ENCODE measurements around the gene ELMOD3.
"Not testable (repeated sequence)": the region's sequence is repeated elsewhere in the genome, so short reads cannot be mapped to it uniquely, and the experiment has no call there.

The ELMOD3 gene

DNA sequence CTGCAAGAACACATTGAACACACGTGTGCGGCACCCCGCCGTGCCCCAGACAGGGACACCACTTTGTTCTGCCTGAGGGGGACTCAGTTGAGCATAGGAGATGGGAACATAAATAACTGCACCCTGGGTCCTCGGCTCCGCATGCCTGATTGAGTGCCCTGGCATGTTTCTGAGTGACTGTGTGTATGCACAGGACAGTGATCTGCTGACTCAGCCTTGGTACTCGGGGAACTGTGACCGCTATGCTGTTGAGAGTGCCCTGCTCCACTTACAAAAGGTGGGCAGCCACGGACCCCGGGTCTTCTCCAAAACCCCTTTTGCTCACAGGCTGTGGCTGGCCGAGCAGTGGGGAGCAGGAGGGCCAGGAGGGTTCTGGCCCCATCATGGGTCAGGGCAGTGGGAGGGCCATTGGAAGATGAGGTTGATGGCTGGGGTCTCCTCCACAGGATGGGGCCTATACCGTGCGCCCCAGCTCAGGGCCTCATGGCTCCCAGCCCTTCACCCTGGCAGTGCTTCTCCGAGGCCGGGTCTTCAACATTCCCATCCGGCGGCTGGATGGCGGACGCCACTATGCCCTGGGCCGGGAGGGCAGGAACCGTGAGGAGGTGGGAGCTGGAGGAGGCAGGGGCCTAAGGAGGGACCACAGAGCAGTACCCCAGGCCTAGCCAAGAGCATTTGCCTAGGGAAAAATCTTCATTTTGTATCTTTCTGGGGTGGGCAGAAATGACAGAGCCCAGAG is 80.8 kb downstream of the ELMOD3 start:
- Histone ChIP-seq H3K27me3 (ENCODE audit: control insufficient read depth, insufficient read depth, low read length) (no peaks in the 10 kb centered on the region), H3K4me3 (ENCODE audit: low read length) (no peak overlapping the region), H3K27ac (ENCODE audit: low read length) (no peak overlapping the region), H3K9me3 (ENCODE audit: control insufficient read depth, low read depth, low read length) (no peaks in the 10 kb centered on the region), H3K4me1 (ENCODE audit: control insufficient read depth, low read depth, low read length) (peaks cover 42% of the 10 kb centered on the region), H3K36me3 (ENCODE audit: control insufficient read depth, low read depth, low read length) (no peaks in the 10 kb centered on the region), H3K9ac (ENCODE audit: low read length) (no peak overlapping the region)

DNA sequence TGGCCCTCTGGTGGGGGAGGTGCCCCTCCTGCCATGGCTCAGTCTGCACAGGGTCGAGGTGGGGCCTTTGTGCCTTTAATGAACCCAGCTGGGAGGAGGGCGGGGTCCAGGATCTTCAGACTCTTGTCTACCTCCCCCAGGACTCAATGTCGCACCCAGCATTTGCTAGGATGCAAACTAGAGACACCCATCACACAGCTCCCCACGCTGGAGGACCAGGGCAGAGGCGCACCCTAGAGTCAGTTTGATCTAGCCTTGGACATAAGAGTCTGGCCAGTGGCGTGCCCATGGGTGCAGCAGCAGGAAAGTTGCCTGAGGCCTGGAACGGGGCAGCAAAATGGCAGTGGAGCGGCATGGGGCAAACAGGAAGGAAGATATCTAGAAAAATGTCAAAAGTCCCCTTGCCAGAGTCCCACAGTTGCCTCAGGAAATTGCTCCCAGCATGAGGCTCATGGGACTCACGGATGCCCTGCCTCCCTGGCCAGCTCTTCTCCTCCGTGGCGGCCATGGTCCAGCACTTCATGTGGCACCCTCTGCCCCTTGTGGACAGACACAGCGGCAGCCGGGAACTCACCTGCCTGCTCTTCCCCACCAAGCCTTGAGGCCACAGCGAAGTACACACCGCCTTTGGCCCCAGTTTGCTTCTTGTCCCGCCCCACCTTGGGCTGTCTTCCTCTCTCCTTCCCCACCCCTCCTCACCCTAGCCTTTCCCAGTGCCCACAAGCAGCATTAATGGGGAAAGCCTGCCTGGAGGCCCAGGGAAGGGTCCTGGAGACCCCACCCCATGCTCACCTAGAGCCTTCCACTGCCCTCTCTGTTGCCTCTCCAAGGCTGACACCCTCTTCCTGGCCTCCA is 81.6 kb downstream of the ELMOD3 start:
- Histone ChIP-seq H3K9me3 (ENCODE audit: control insufficient read depth, low read depth, low read length) (no peaks in the 10 kb centered on the region), H3K27ac (ENCODE audit: low read length) (no peak overlapping the region), H3K4me1 (ENCODE audit: control insufficient read depth, low read depth, low read length) (peaks cover 40% of the 10 kb centered on the region), H3K27me3 (ENCODE audit: control insufficient read depth, insufficient read depth, low read length) (no peaks in the 10 kb centered on the region), H3K4me3 (ENCODE audit: low read length) (no peak overlapping the region), H3K9ac (ENCODE audit: low read length) (no peak overlapping the region), H3K36me3 (ENCODE audit: control insufficient read depth, low read depth, low read length) (no peaks in the 10 kb centered on the region)

- H3K27ac ChIP-seq (ENCODE audit: low read length) = no peak overlapping the region
- H3K27me3 ChIP-seq (ENCODE audit: control insufficient read depth, insufficient read depth, low read length) = no peaks in the 10 kb centered on the region
- peak overlapping the region; percentile 44 for H3K4me3 ChIP-seq (ENCODE audit: low read length)
- H3K9me3 ChIP-seq (ENCODE audit: control insufficient read depth, low read depth, low read length) = no peaks in the 10 kb centered on the region
- peak overlapping the region; percentile 72 for H3K9ac ChIP-seq (ENCODE audit: low read length)
- no peaks in the 10 kb centered on the region for H3K36me3 ChIP-seq (ENCODE audit: control insufficient read depth, low read depth, low read length)
- peaks cover 33% of the 10 kb centered on the region for H3K4me1 ChIP-seq (ENCODE audit: control insufficient read depth, low read depth, low read length)
Measured at GRCh38 chr2:85436836-85437487, 82.4 kb downstream of the ELMOD3 start.

DNA sequence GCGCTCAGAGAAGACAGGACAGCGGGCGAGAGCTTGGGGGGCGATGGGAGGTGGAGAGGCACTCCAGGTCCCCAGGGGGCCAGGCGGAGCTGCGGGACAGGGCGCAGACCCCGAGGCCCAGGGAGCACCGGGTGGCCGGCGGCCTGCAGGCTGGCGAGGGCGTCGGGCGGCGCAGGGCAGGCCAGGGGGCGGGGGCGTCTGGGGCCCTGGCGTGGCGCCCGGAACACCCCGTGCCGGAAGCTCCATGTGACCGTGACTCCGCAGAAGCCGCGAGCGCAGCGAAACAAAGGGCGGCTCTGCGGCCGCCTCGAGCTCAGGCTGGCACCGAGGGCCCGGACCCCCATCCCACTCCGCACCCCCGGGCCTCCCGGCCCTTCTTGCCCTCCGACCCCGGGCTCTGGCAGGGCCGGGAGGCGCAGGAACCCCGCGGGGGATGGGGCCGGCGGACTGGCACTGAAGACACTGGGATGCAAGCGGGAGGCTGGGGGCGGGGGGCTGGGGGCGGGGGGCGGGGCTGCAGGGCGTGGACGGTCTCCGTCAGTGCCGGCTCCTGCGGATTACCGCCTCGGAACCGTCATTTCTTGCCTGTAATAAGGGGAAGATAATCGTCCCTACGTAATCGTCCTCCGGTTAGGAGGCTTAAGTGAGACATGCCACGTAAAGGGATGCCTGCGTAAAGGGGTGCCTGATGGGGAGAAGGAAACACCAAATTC is 83.1 kb downstream of the ELMOD3 start:
- Histone ChIP-seq H3K9ac (ENCODE audit: low read length) (peak overlapping the region; percentile 72), H3K36me3 (ENCODE audit: control insufficient read depth, low read depth, low read length) (no peaks in the 10 kb centered on the region), H3K9me3 (ENCODE audit: control insufficient read depth, low read depth, low read length) (no peaks in the 10 kb centered on the region), H3K4me1 (ENCODE audit: control insufficient read depth, low read depth, low read length) (peaks cover 32% of the 10 kb centered on the region), H3K4me3 (ENCODE audit: low read length) (peak overlapping the region; percentile 44), H3K27ac (ENCODE audit: low read length) (no peak overlapping the region), H3K27me3 (ENCODE audit: control insufficient read depth, insufficient read depth, low read length) (no peaks in the 10 kb centered on the region)

DNA sequence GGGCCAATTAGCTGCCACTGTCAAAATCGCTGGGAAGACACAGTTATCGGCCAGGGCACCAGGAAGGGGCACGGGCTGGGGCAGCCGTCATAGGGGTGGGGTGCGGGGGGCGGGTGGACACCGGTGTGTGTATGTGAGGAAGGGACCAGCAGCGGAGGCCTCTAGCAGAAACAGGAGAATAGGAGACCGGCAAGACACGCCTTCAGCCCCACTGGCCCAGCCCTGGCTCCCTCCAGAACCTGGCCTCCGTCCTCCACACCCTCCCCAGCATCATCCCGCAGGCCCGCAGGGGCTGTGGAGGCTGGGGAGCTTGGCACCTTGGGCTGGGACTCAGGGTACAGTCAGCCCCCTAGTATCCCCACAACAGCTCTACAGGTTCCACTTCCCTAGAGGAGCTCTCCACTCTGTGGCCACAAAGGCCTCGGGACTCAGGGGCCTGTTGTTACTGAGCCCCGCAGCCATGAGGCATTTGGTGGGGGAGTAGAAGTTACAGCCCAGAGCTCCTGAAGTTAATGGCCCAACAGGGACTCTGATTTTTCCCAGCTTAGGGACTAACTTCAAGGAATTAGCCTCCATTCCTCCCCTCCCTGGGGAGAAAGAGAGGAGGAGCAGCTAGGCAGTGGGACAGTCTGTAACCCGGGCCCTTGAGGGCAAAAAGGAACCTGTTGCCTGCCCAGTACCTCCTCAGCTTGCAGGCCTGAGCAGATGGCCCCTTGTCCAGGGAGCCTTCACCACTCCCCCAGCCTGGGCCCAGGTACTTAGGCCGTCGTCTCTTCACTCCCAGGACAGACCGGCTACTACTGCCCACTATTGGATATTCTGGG is 83.8 kb downstream of the ELMOD3 start:
- Histone ChIP-seq H3K9ac (ENCODE audit: low read length) (peak overlapping the region; percentile 72), H3K9me3 (ENCODE audit: control insufficient read depth, low read depth, low read length) (no peaks in the 10 kb centered on the region), H3K4me3 (ENCODE audit: low read length) (peak overlapping the region; percentile 44), H3K36me3 (ENCODE audit: control insufficient read depth, low read depth, low read length) (no peaks in the 10 kb centered on the region), H3K27ac (ENCODE audit: low read length) (no peak overlapping the region), H3K27me3 (ENCODE audit: control insufficient read depth, insufficient read depth, low read length) (no peaks in the 10 kb centered on the region), H3K4me1 (ENCODE audit: control insufficient read depth, low read depth, low read length) (peaks cover 24% of the 10 kb centered on the region)

DNA sequence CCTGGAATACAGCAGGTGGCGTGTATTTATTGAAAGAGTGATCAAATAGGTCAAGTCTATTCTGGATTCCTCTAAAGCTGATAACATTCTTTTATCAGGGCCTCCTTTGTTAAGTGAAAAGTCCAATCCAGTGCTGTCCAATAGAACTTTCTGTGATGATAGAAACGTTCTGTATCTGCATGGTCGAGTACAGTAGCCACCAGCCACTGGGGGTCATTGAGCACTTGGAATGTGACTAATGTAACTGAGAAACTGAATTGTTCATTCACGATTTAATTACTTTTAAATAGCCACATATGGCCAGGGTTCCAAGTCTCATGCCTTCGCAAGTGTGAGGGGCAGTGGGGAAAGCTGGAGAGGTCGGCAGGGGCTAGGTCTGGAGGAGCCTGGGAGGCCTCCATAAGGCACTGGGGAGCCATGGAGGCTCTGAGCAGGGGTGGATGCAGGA is 84.5 kb downstream of the ELMOD3 start:
- no peak overlapping the region for H3K4me3 ChIP-seq (ENCODE audit: low read length)
- H3K9ac ChIP-seq (ENCODE audit: low read length) = no peak overlapping the region

GRCh38 chr2:85439569-85439968 is 85.0 kb downstream of the ELMOD3 start:
- not testable (repeated sequence) for H3K4me3 ChIP-seq (ENCODE audit: low read length); H3K27ac ChIP-seq (ENCODE audit: low read length); H3K9me3 ChIP-seq (ENCODE audit: control insufficient read depth, low read depth, low read length); H3K27me3 ChIP-seq (ENCODE audit: control insufficient read depth, insufficient read depth, low read length); H3K9ac ChIP-seq (ENCODE audit: low read length); H3K36me3 ChIP-seq (ENCODE audit: control insufficient read depth, low read depth, low read length)
- peaks cover 22% of the 10 kb centered on the region for H3K4me1 ChIP-seq (ENCODE audit: control insufficient read depth, low read depth, low read length)

More for the DNA sequence above, 84.5 kb downstream of the ELMOD3 start:
- H3K27ac ChIP-seq (ENCODE audit: low read length) = no peak overlapping the region
- H3K36me3 ChIP-seq (ENCODE audit: control insufficient read depth, low read depth, low read length) = no peaks in the 10 kb centered on the region
- peaks cover 22% of the 10 kb centered on the region for H3K4me1 ChIP-seq (ENCODE audit: control insufficient read depth, low read depth, low read length)
- no peaks in the 10 kb centered on the region for H3K27me3 ChIP-seq (ENCODE audit: control insufficient read depth, insufficient read depth, low read length)
- H3K9me3 ChIP-seq (ENCODE audit: control insufficient read depth, low read depth, low read length) = no peaks in the 10 kb centered on the region

DNA sequence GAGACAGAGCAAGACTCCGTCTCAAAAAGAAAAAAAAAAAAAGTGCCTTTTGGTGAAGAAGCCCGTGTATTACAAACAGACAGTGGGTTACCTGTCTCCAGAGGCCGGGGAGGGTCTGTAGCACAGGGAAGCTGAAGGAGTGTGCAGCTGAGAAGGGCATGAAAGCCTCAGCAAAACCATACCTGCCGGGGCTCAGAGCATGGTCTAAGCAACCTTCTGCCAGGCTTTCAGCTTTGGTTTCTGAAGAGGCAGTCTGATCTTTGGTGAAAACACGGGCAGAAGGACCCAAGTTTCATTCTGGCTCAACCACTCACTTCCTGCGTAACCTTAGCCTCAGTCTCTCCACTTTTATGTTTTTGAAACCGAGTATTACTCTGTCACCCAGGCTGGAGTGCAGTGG is 85.4 kb downstream of the ELMOD3 start:
- H3K4me3 ChIP-seq (ENCODE audit: low read length) = no peak overlapping the region
- H3K9ac ChIP-seq (ENCODE audit: low read length) = no peak overlapping the region
- no peak overlapping the region for H3K27ac ChIP-seq (ENCODE audit: low read length)
- H3K36me3 ChIP-seq (ENCODE audit: control insufficient read depth, low read depth, low read length) = no peaks in the 10 kb centered on the region
- no peaks in the 10 kb centered on the region for H3K27me3 ChIP-seq (ENCODE audit: control insufficient read depth, insufficient read depth, low read length)
- no peaks in the 10 kb centered on the region for H3K9me3 ChIP-seq (ENCODE audit: control insufficient read depth, low read depth, low read length)
- peaks cover 22% of the 10 kb centered on the region for H3K4me1 ChIP-seq (ENCODE audit: control insufficient read depth, low read depth, low read length)

DNA sequence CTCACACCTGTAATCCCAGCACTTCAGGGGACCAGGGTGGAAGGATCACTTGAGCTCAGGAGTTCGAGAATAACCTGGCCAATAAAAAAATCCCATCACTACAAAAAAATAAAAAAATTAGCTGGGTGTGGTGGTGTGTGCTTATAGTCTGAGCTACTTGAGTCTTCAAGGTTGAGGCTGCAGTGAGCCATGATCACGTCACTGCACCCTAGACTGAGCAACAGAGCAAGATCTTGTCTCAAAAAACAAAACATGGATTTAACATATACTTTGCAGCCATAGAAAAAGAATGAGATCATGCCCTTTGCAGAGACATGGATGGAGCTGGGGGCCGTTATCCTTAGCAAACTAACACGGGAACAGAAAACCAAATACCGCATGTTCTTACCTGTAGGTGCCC is 86.2 kb downstream of the ELMOD3 start:
- Histone ChIP-seq H3K4me1 (ENCODE audit: control insufficient read depth, low read depth, low read length) (peaks cover 21% of the 10 kb centered on the region), H3K9me3 (ENCODE audit: control insufficient read depth, low read depth, low read length) (no peaks in the 10 kb centered on the region), H3K9ac (ENCODE audit: low read length) (no peak overlapping the region), H3K27me3 (ENCODE audit: control insufficient read depth, insufficient read depth, low read length) (no peaks in the 10 kb centered on the region), H3K36me3 (ENCODE audit: control insufficient read depth, low read depth, low read length) (no peaks in the 10 kb centered on the region), H3K4me3 (ENCODE audit: low read length) (no peak overlapping the region), H3K27ac (ENCODE audit: low read length) (no peak overlapping the region)
